ENCODE data around the gene DDX31. TPM values are rescaled to one million over a fixed set of nuclear protein-coding genes. Genes with fewer than 3 reads are reported as not detected.

Gene DDX31
- total and polyA plus RNA-seq, 2 experiments from 2014 or later = 7.3 to 13.1 TPM

DNA sequence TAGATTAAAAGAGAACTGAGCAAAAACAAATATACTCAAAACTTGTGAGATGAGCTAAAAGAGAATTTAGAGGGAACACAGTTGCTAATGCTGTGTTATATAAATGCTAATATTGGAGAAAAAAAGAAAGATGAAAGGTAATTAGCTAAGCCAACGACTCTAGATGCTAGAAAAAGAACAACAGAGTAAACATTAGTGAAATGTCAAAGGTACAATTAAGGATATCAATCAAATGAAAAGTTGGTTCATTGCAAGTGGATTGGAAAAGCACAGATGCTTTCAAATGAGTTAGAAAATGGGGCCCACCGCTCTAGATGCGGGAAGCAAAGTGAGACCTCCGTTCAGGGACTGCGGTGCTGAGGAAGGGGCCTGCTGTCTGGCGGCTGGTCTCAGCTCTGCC, 105.3 kb downstream of the DDX31 start:
- H3K27me3 ChIP-seq = peaks cover 20% of the 10 kb centered on the region
- H3K4me1 ChIP-seq (ENCODE audit: insufficient read depth) = no peaks in the 10 kb centered on the region
- no peak overlapping the region for H3K4me3 ChIP-seq
- no peak overlapping the region for H2AFZ ChIP-seq
- no peak for DNase-seq (ENCODE audit: low spot score)
- no peaks in the 10 kb centered on the region for H3K79me2 ChIP-seq
- no peaks in the 10 kb centered on the region for H3K9me3 ChIP-seq (ENCODE audit: low read depth)
- no peak overlapping the region for H3K27ac ChIP-seq
- no peaks in the 10 kb centered on the region for H3K9me2 ChIP-seq (replicated peaks; ENCODE audit: insufficient read depth)
- no peaks in the 10 kb centered on the region for H3K36me3 ChIP-seq (replicated peaks; ENCODE audit: insufficient read depth, low read depth)
- no peaks in the 10 kb centered on the region for H4K20me1 ChIP-seq (ENCODE audit: insufficient read depth, poor library complexity, severe bottlenecking)
- 86% methylated on average over 6 of the region's 6 CpGs for WGBS (ENCODE audit: low lambda C conversion rate, missing lambda C conversion rate)
- TF ChIP-seq, protein P1, sequence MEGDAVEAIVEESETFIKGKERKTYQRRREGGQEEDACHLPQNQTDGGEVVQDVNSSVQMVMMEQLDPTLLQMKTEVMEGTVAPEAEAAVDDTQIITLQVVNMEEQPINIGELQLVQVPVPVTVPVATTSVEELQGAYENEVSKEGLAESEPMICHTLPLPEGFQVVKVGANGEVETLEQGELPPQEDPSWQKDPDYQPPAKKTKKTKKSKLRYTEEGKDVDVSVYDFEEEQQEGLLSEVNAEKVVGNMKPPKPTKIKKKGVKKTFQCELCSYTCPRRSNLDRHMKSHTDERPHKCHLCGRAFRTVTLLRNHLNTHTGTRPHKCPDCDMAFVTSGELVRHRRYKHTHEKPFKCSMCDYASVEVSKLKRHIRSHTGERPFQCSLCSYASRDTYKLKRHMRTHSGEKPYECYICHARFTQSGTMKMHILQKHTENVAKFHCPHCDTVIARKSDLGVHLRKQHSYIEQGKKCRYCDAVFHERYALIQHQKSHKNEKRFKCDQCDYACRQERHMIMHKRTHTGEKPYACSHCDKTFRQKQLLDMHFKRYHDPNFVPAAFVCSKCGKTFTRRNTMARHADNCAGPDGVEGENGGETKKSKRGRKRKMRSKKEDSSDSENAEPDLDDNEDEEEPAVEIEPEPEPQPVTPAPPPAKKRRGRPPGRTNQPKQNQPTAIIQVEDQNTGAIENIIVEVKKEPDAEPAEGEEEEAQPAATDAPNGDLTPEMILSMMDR (IDR thresholded peaks at IDR 0.05; ENCODE audit: poor library complexity) = no peak
- TF ChIP-seq EZH2 (IDR thresholded peaks at IDR 0.05; ENCODE audit: borderline replicate concordance) (no peak), EZH2phosphoT487 (IDR thresholded peaks at IDR 0.05; ENCODE audit: low read depth, severe bottlenecking, unreplicated experiment) (no peak)
- H3K4me2 ChIP-seq = no peak overlapping the region

DNA sequence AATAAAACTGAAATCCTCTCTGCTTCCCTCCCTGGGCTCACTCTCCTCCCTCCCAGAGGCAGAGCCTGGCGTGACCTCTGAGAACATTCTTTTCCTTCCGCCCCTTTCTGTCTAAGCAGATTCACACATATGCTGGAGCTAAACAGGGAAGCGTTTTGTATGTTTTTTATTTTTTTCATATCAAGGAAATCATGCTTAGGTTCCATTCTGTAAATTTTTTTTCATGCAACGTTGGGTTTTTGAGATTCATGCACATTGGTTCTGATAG, 107.5 kb downstream of the DDX31 start:
- Histone ChIP-seq H3K79me2 (no peaks in the 10 kb centered on the region), H3K9me3 (ENCODE audit: low read depth) (no peaks in the 10 kb centered on the region), H3K4me3 (no peak overlapping the region), H3K27me3 (peaks cover 20% of the 10 kb centered on the region), H4K20me1 (ENCODE audit: insufficient read depth, poor library complexity, severe bottlenecking) (no peaks in the 10 kb centered on the region), H2AFZ (no peak overlapping the region), H3K27ac (no peak overlapping the region), H3K4me1 (ENCODE audit: insufficient read depth) (no peaks in the 10 kb centered on the region), H3K36me3 (replicated peaks; ENCODE audit: insufficient read depth, low read depth) (no peaks in the 10 kb centered on the region), H3K9me2 (replicated peaks; ENCODE audit: insufficient read depth) (no peaks in the 10 kb centered on the region), H3K4me2 (no peak overlapping the region)
- DNase-seq (ENCODE audit: low spot score) = no peak
- TF ChIP-seq, protein P1 (IDR thresholded peaks at IDR 0.05; ENCODE audit: poor library complexity) = no peak
- TF ChIP-seq EZH2 (IDR thresholded peaks at IDR 0.05; ENCODE audit: borderline replicate concordance) = no peak
- TF ChIP-seq EZH2phosphoT487 (IDR thresholded peaks at IDR 0.05; ENCODE audit: low read depth, severe bottlenecking, unreplicated experiment) = no peak
- WGBS (ENCODE audit: low lambda C conversion rate, missing lambda C conversion rate) = 74% methylated on average over 4 of the region's 4 CpGs

DNA sequence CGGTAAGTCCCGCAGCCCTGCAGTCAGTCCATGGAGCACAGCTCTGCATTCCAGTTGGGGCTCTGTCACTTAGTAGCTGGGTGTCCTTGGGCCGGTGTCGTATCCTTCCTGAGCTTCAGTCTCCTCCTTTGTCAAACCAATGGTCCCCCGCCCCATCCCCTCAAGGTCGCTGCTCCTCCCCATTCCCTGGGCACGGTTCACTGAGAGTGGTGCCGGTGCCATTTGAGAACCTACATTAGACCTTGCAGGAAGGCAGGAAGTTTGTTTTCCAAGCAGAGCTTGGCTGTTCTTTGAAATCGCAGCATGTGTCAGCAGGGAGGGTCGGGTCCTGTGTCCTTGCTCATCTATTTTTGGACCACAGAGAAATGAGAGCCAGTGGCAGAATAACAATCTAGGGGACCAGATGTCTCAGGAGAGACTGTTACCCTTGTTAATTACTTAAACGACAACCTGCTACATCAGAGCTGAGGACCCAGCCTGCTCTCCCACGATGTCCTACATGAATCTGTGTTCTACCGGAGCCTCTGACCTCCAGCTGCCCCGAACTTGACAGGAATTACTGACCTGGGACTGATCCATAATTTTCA, 109.1 kb downstream of the DDX31 start:
- no peak overlapping the region for H3K4me2 ChIP-seq
- no peak overlapping the region for H3K27ac ChIP-seq
- H3K9me3 ChIP-seq (ENCODE audit: low read depth) = no peaks in the 10 kb centered on the region
- TF ChIP-seq, protein P1 (IDR thresholded peaks at IDR 0.05; ENCODE audit: poor library complexity) = no peak
- no peak for TF ChIP-seq EZH2phosphoT487 (IDR thresholded peaks at IDR 0.05; ENCODE audit: low read depth, severe bottlenecking, unreplicated experiment)
- TF ChIP-seq EZH2 (IDR thresholded peaks at IDR 0.05; ENCODE audit: borderline replicate concordance) = no peak
- no peaks in the 10 kb centered on the region for H4K20me1 ChIP-seq (ENCODE audit: insufficient read depth, poor library complexity, severe bottlenecking)
- no peaks in the 10 kb centered on the region for H3K9me2 ChIP-seq (replicated peaks; ENCODE audit: insufficient read depth)
- no peaks in the 10 kb centered on the region for H3K4me1 ChIP-seq (ENCODE audit: insufficient read depth)
- no peaks in the 10 kb centered on the region for H3K36me3 ChIP-seq (replicated peaks; ENCODE audit: insufficient read depth, low read depth)
- no peak for DNase-seq (ENCODE audit: low spot score)
- H2AFZ ChIP-seq = no peak overlapping the region
- 73% methylated on average over 14 of the region's 14 CpGs for WGBS (ENCODE audit: low lambda C conversion rate, missing lambda C conversion rate)
- H3K4me3 ChIP-seq = no peak overlapping the region
- H3K79me2 ChIP-seq = no peaks in the 10 kb centered on the region
- H3K27me3 ChIP-seq = peaks cover 21% of the 10 kb centered on the region

DNA sequence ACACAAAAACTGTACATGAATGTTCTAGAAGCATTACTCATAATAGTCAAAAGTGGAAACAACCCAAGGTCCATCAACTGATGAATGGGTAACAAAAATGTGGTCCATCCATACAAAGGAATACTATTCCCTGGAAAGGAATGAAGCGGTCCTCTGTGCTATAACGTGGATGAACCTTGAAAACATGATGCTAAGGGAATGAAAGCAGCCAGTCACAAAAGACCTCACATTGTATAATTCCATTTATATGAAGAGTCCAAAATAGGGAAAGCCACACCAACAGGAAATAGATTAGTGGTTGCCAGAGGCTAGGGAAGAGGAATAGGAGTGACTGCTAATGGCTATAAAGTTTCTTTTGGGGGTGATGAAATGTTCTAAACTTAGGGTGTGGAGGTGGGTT, 110.1 kb downstream of the DDX31 start:
- Histone ChIP-seq H3K4me1 (ENCODE audit: insufficient read depth) (no peaks in the 10 kb centered on the region), H2AFZ (no peak overlapping the region), H3K9me3 (ENCODE audit: low read depth) (no peaks in the 10 kb centered on the region), H3K79me2 (no peaks in the 10 kb centered on the region), H4K20me1 (ENCODE audit: insufficient read depth, poor library complexity, severe bottlenecking) (no peaks in the 10 kb centered on the region), H3K27ac (no peak overlapping the region), H3K9me2 (replicated peaks; ENCODE audit: insufficient read depth) (no peaks in the 10 kb centered on the region), H3K4me2 (no peak overlapping the region), H3K4me3 (no peak overlapping the region), H3K27me3 (peaks cover 19% of the 10 kb centered on the region), H3K36me3 (replicated peaks; ENCODE audit: insufficient read depth, low read depth) (no peaks in the 10 kb centered on the region)
- no peak for DNase-seq (ENCODE audit: low spot score)
- WGBS (ENCODE audit: low lambda C conversion rate, missing lambda C conversion rate) = 92% methylated on average over 2 of the region's 2 CpGs
- TF ChIP-seq EZH2phosphoT487 (IDR thresholded peaks at IDR 0.05; ENCODE audit: low read depth, severe bottlenecking, unreplicated experiment) (no peak), EZH2 (IDR thresholded peaks at IDR 0.05; ENCODE audit: borderline replicate concordance) (no peak)
- TF ChIP-seq, protein P1 (IDR thresholded peaks at IDR 0.05; ENCODE audit: poor library complexity) = no peak

Data from hepatocyte (in vitro differentiated cells).